Calu3 (cell line): ENCODE measurements around the gene RNF144A. TPM values are rescaled to one million over a fixed set of nuclear protein-coding genes. Genes with fewer than 3 reads are reported as not detected.

Experiments used
- BruUV-seq: library from RNA; stranded (reverse); fragments of 400-500 nt; replicated peaks from 2 replicates; lab custom pipeline; 2021; lab: Mats Ljungman, UMichigan
- CTCF ChIA-PET: fragments of 300-600 bp; sonication (Branson Sonifier 250); formaldehyde crosslinking; loops from one replicate; lab custom pipeline; 2022; ENCODE audit warnings: antibody characterized with exemption; lab: Charles Lee
- DNase-seq: peaks from one replicate; pipeline ENCODE4 v3.0.0; 2022
- H3K27ac Mint-ChIP-seq: one replicate; pipeline ENCODE4 v1.8.0; 2022; ENCODE audit warnings: mixed read lengths; ENCODE audit not compliant: unreplicated experiment
- H3K27me3 Mint-ChIP-seq: one replicate; pipeline ENCODE4 v1.8.0; 2022; ENCODE audit warnings: mixed read lengths; ENCODE audit not compliant: unreplicated experiment
- H3K36me3 Mint-ChIP-seq: one replicate; pipeline ENCODE4 v1.8.0; 2022; ENCODE audit warnings: mild to moderate bottlenecking, moderate library complexity, mixed read lengths; ENCODE audit not compliant: insufficient read depth, unreplicated experiment
- H3K4me1 Mint-ChIP-seq: one replicate; pipeline ENCODE4 v1.8.0; 2022; ENCODE audit warnings: mild to moderate bottlenecking, low read depth, mixed read lengths; ENCODE audit not compliant: unreplicated experiment
- H3K4me3 Mint-ChIP-seq: one replicate; pipeline ENCODE4 v1.8.0; 2022; ENCODE audit warnings: mild to moderate bottlenecking, low read depth, moderate library complexity, mixed read lengths; ENCODE audit not compliant: unreplicated experiment
- H3K9me3 Mint-ChIP-seq: one replicate; pipeline ENCODE4 v1.8.0; 2022; ENCODE audit warnings: low read depth, mixed read lengths; ENCODE audit not compliant: unreplicated experiment
- intact Hi-C: fragments of 100-400 bp; cut with micrococcal nuclease; formaldehyde crosslinking; loops from one replicate; pipeline ENCODE4 v1.10.0; 2022; ENCODE audit not compliant: unreplicated experiment
- total RNA-seq: library from RNA; stranded (reverse); gene quantifications from 2 replicates; pipeline ENCODE4 v1.2.3, GENCODE V29; 2022
- TF ChIP-seq, protein P1 (sequence below): fragments of 200-600 bp; IDR thresholded peaks from one replicate; pipeline ENCODE4 v1.8.0; 2022; ENCODE audit warnings: antibody characterized with exemption; ENCODE audit not compliant: unreplicated experiment

Gene RNF144A
- total RNA-seq, 1 experiment from 2014 or later: 13.7 TPM

- Mint-ChIP-seq H3K36me3 (no peaks in the 10 kb centered on the region), H3K27me3 (no peaks in the 10 kb centered on the region), H3K4me1 (peaks cover 32% of the 10 kb centered on the region), H3K4me3 (no peak overlapping the region), H3K9me3 (peaks cover 7% of the 10 kb centered on the region), H3K27ac (no peak overlapping the region)
- no TSS peak for BruUV-seq
- CTCF ChIA-PET: no interaction called here
- intact Hi-C loops: loop anchor here (5.0 kb wide), 1 partner anchor 36 kb away; no protein-coding TSS in a partner anchor
- peak; percentile 20 for DNase-seq
- TF ChIP-seq, protein P1, sequence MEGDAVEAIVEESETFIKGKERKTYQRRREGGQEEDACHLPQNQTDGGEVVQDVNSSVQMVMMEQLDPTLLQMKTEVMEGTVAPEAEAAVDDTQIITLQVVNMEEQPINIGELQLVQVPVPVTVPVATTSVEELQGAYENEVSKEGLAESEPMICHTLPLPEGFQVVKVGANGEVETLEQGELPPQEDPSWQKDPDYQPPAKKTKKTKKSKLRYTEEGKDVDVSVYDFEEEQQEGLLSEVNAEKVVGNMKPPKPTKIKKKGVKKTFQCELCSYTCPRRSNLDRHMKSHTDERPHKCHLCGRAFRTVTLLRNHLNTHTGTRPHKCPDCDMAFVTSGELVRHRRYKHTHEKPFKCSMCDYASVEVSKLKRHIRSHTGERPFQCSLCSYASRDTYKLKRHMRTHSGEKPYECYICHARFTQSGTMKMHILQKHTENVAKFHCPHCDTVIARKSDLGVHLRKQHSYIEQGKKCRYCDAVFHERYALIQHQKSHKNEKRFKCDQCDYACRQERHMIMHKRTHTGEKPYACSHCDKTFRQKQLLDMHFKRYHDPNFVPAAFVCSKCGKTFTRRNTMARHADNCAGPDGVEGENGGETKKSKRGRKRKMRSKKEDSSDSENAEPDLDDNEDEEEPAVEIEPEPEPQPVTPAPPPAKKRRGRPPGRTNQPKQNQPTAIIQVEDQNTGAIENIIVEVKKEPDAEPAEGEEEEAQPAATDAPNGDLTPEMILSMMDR: no peak
These were observed 69.2 kb downstream of the RNF144A start for GRCh38 chr2:6986301-6986911.

GRCh38 chr2:6986912-6987361 is 69.7 kb downstream of the RNF144A start:
- Mint-ChIP-seq H3K27ac (no peak overlapping the region), H3K4me3 (no peak overlapping the region), H3K27me3 (no peaks in the 10 kb centered on the region), H3K9me3 (peaks cover 4% of the 10 kb centered on the region), H3K4me1 (peaks cover 32% of the 10 kb centered on the region), H3K36me3 (no peaks in the 10 kb centered on the region)
- intact Hi-C loops: loop anchor here (5.0 kb wide), 1 partner anchor 35 kb away; no protein-coding TSS in a partner anchor
- no TSS peak for BruUV-seq
- TF ChIP-seq, protein P1: no peak
- DNase-seq: no peak
- CTCF ChIA-PET: no interaction called here

DNA sequence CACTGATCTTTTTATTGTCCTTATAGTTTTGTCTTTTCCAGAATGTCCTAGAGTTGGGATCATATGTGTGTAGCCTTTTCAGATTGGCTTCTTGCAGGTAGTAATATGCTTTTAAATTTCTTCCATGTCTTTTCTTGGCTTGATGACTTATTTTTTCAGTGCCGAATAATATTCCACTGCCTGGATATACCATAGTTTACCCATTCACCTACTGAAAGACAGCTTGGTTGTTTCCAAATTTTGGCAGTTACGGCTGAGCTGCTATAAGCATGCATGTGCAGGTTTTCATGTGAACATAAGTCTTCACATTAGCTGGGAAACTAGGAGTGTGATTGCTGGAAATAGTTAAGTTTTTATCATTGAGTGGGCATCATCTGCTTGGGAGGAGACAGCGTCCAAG is 73.7 kb downstream of the RNF144A start:
- no peak overlapping the region for H3K27ac Mint-ChIP-seq

DNA sequence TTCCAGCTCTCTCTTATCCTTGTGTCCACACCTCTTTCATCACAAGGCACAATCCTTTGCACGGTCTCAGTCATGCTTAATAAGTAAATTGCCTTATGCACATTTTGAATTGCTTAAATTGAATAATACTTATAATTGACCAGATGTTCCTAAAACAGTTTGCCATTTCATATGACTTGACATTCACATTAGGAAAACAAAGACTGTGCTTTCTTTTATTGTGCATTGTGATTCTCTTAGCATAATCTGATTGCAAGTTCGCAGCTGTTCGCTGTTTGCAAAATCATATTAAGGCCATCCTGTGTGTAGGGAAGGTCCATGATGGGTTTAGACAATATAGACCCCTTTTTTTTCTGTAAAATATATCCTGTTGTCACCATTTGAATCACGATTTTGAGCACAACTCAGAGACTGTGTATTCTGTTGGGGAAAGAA is 75.6 kb downstream of the RNF144A start:
- CTCF ChIA-PET: no interaction called here
- Mint-ChIP-seq H3K27ac (no peak overlapping the region), H3K4me3 (no peak overlapping the region), H3K27me3 (no peaks in the 10 kb centered on the region), H3K9me3 (peaks cover 4% of the 10 kb centered on the region), H3K36me3 (no peaks in the 10 kb centered on the region), H3K4me1 (no peaks in the 10 kb centered on the region)
- BruUV-seq: no TSS peak
- no peak for DNase-seq
- intact Hi-C loops: no loop called here
- TF ChIP-seq, protein P1: no peak

More for the DNA sequence above, 73.7 kb downstream of the RNF144A start:
- CTCF ChIA-PET: no interaction called here
- DNase-seq: no peak
- Mint-ChIP-seq H3K27me3 (no peaks in the 10 kb centered on the region), H3K36me3 (no peaks in the 10 kb centered on the region), H3K9me3 (peaks cover 4% of the 10 kb centered on the region), H3K4me3 (no peak overlapping the region), H3K4me1 (peaks cover 14% of the 10 kb centered on the region)
- BruUV-seq: no TSS peak
- intact Hi-C loops: no loop called here
- TF ChIP-seq, protein P1: no peak
